Lower leg skin (tissue), 3 donors: ENCODE data around the gene NR1H4.

ENCODE experiments used
- POLR2A ChIP-seq, 2 donors: fragments of 450-650 bp; IDR thresholded peaks; one replicate each; pipeline ENCODE4 v1.6.1; 2016 to 2017; ENCODE audit warnings: antibody characterized with exemption in 2 of 2, mild to moderate bottlenecking in 1 of 2, moderate library complexity in 1 of 2
- TF ChIP-seq, protein P1 (sequence below), 3 donors: fragments of 450-650 bp; IDR thresholded peaks; one replicate each; pipeline ENCODE4 v1.5.1; 2016; ENCODE audit warnings: antibody characterized with exemption in 3 of 3, mild to moderate bottlenecking in 3 of 3, moderate library complexity in 2 of 3

DNA sequence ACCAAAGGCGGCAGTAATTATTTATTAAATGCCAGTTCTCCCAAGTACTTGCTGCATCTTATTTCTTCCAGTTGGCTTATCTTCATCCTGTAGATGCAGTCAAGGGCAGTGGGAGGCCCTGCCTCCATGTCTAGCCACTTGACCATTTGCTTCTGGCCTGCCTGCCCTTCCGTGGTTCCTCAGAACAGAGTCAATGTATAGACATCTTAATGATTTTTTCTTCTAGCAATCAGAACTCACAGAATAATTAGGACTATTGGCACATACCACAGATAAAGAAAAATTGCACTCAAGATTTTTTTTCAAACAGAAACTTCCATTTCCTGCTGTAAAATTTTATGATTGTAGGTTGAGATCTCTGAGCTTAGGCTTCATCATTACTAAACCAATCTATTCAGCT is 20.9 kb downstream of the NR1H4 start:
- TF ChIP-seq, protein P1, sequence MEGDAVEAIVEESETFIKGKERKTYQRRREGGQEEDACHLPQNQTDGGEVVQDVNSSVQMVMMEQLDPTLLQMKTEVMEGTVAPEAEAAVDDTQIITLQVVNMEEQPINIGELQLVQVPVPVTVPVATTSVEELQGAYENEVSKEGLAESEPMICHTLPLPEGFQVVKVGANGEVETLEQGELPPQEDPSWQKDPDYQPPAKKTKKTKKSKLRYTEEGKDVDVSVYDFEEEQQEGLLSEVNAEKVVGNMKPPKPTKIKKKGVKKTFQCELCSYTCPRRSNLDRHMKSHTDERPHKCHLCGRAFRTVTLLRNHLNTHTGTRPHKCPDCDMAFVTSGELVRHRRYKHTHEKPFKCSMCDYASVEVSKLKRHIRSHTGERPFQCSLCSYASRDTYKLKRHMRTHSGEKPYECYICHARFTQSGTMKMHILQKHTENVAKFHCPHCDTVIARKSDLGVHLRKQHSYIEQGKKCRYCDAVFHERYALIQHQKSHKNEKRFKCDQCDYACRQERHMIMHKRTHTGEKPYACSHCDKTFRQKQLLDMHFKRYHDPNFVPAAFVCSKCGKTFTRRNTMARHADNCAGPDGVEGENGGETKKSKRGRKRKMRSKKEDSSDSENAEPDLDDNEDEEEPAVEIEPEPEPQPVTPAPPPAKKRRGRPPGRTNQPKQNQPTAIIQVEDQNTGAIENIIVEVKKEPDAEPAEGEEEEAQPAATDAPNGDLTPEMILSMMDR (IDR thresholded peaks at IDR 0.05) = no peak
- no peak for TF ChIP-seq POLR2A (IDR thresholded peaks at IDR 0.05)
